Thoracic aorta (tissue), 2 donors: ENCODE results near the gene PAX8. TPM values are rescaled to one million over a fixed set of nuclear protein-coding genes. Genes with fewer than 3 reads are reported as not detected.
A peak's percentile ranks its signal among the peaks of the same experiment; 100 is the strongest.

ENCODE experiments used
- ATAC-seq: fragments of 150-250 bp; one replicate; pipeline ENCODE4 v1.8.0; 2017; ENCODE audit warnings: low read depth; ENCODE audit not compliant: insufficient number of reproducible peaks, low FRiP score
- DNase-seq: peaks from one replicate; pipeline ENCODE4 v3.0.0-alpha.2; 2020; ENCODE audit warnings: low spot score
- H3K27ac ChIP-seq, 2 donors: fragments of 200-600 bp; sonication (generic); 1 replicate in 1 of 2; 2 replicates in 1 of 2; pipeline ENCODE4 v1.5.1; 2016; ENCODE audit warnings: mild to moderate bottlenecking in 2 of 2, moderate library complexity in 2 of 2
- H3K27me3 ChIP-seq: fragments of 200-600 bp; sonication (generic); replicated peaks from 2 replicates; pipeline ENCODE4 v1.6.0; 2016; ENCODE audit warnings: mild to moderate bottlenecking; ENCODE audit not compliant: insufficient read depth
- H3K36me3 ChIP-seq: fragments of 200-600 bp; sonication (generic); one replicate; pipeline ENCODE4 v1.5.1; 2016
- H3K4me1 ChIP-seq, 2 donors: fragments of 200-600 bp; sonication (generic); 1 replicate in 1 of 2; 2 replicates in 1 of 2; pipeline versions ENCODE4 v1.5.1 to v1.6.0; 2016; ENCODE audit warnings: low read depth in 2 of 2, mild to moderate bottlenecking in 1 of 2; ENCODE audit not compliant: control insufficient read depth in 1 of 2
- H3K4me3 ChIP-seq: fragments of 200-600 bp; sonication (generic); 2 replicates; pipeline ENCODE4 v1.5.1; 2016; ENCODE audit warnings: mild to moderate bottlenecking
- H3K9me3 ChIP-seq: fragments of 200-600 bp; sonication (generic); 2 replicates; pipeline ENCODE4 v1.5.1; 2016
- CTCF ChIP-seq: fragments of 200-600 bp; sonication (generic); IDR thresholded peaks from one replicate; pipeline ENCODE4 v1.5.1; 2019; ENCODE audit warnings: antibody characterized with exemption
- total RNA-seq, 2 donors: library from RNA; depleted of rRNA; stranded (reverse); fragments of >200 nt; gene quantifications; one replicate each; pipeline versions ENCODE4 v1.1.0 to v1.2.3, GENCODE V29; 2016

Gene PAX8
- total RNA-seq, 2 donors from 2014 or later = 2.4 to 10.3 TPM

GRCh38 chr2:113175736-113176695 is 102.7 kb downstream of the PAX8 start:
- no peaks in the 10 kb centered on the region for H3K36me3 ChIP-seq
- ATAC-seq (no peak), DNase-seq (no peak)
- H3K4me3 ChIP-seq = peak overlapping the region; percentile 63
- H3K27ac ChIP-seq = no peak overlapping the region
- no peak for TF ChIP-seq CTCF
- no peaks in the 10 kb centered on the region for H3K27me3 ChIP-seq
- no peaks in the 10 kb centered on the region for H3K9me3 ChIP-seq
- no peaks in the 10 kb centered on the region for H3K4me1 ChIP-seq

GRCh38 chr2:113175042-113175628 is 103.6 kb downstream of the PAX8 start:
- no peaks in the 10 kb centered on the region for H3K4me1 ChIP-seq
- H3K27me3 ChIP-seq = no peaks in the 10 kb centered on the region
- no peaks in the 10 kb centered on the region for H3K36me3 ChIP-seq
- DNase-seq (no peak), ATAC-seq (no peak)
- H3K9me3 ChIP-seq = no peaks in the 10 kb centered on the region
- H3K27ac ChIP-seq = no peak overlapping the region
- H3K4me3 ChIP-seq = peak overlapping the region; percentile 63
- no peak for TF ChIP-seq CTCF

GRCh38 chr2:113174376-113174750 is 104.4 kb downstream of the PAX8 start:
- no peak for TF ChIP-seq CTCF
- H3K4me3 ChIP-seq = peak overlapping the region; percentile 63
- H3K4me1 ChIP-seq = no peaks in the 10 kb centered on the region
- no peak for DNase-seq
- no peaks in the 10 kb centered on the region for H3K36me3 ChIP-seq
- no peaks in the 10 kb centered on the region for H3K27me3 ChIP-seq
- ATAC-seq = no peak
- H3K9me3 ChIP-seq = no peaks in the 10 kb centered on the region
- peak overlapping the region in 1 of 2 donors; percentile 12 for H3K27ac ChIP-seq

GRCh38 chr2:113173542-113174375 is 105.0 kb downstream of the PAX8 start, which contains the start of gene PSD4:
Gene PSD4 (plus strand): TSS chr2:113173971. CDS start chr2:113182457, 8,486 bp downstream.
- DNase-seq (no peak), ATAC-seq (no peak)
- peak within 1 kb of the TSS; percentile 63 for H3K4me3 ChIP-seq
- H3K9me3 ChIP-seq = no peaks in the 10 kb centered on the region
- no peaks in the 10 kb centered on the region for H3K36me3 ChIP-seq
- no peak for TF ChIP-seq CTCF
- peak within 1 kb of the TSS in 1 of 2 donors; percentile 12 for H3K27ac ChIP-seq
- H3K4me1 ChIP-seq = no peaks in the 10 kb centered on the region
- H3K27me3 ChIP-seq = no peaks in the 10 kb centered on the region
